Cardiac septum (tissue), 1 donor: ENCODE measurements around the gene NTRK2. TPM values are rescaled to one million over a fixed set of nuclear protein-coding genes. Genes with fewer than 3 reads are reported as not detected.

Experiments used
- DNase-seq: peaks from one replicate; pipeline ENCODE4 v3.0.0-alpha.2; 2020; ENCODE audit warnings: low spot score
- intact Hi-C: fragments of 100-400 bp; cut with DNase I; formaldehyde crosslinking; loops from one replicate; pipeline ENCODE4 v1.14.0; 2022
- total RNA-seq: library from RNA; stranded (reverse); fragmentation: NEBNext Ultra II Directional; extraction: Animal tissue kit (Norgen Biotek cat#: 25700); gene quantifications from one replicate; pipeline ENCODE4 v1.2.1, GENCODE V29; 2021
- donor health status: DM: no; HTN: no; CAD: no.

The NTRK2 gene
- total RNA-seq, 1 donor from 2014 or later, result 3.7 TPM

DNA sequence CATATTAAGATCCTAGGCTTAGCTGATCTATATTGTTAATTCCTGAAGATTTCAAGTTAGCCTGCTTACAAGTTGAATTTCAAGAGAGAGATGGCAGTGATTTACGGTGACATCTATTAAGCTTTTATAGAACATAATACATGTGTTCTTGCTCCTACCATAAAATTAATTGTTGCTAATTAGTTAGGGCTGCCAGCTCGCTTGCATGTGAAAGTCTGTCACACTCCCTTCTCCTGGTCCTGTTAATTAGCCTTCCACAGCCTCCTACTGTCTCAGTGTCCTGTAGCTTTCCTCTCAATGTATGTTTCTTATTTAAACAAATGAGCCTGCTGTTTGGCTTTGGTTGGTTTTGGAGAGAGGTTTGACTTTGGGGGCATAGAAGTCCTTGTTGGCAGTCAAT is 247.2 kb downstream of the NTRK2 start:
- no peak for DNase-seq
- intact Hi-C loops, result no loop called here

DNA sequence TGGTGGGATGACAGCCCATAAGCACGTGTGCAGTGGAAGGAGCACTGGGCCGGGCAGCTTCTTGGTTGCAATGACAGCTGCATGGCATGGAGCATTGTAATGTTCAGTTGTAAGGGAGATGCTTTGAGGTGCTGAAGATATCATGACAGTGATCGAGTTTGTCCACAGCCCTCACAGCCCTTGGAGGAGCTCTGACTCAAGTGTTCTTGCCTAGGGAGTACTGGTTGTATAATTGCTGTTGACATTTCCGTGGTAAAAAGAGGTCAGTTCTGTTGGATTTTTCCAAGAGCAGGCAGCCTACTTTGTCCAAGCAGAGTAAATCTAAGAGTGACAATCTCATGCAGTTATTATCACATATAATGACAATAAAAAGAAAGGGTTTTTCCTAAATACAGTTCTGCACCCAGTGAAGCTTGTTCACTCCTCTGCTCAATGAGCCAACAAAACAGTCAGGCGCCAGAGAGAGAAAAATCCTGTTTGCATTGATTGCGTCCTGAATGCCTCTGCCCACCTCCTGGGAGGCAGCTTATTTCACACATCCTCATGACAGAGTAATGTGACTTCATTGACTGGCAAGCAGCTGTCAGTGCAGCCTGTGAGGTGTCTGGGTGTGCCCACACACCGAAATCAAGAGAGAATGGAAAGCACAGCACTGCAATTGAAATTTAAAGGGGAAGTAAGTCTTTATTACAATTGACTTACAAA is 248.0 kb downstream of the NTRK2 start:
- DNase-seq, result no peak
- intact Hi-C loops, result no loop called here

DNA sequence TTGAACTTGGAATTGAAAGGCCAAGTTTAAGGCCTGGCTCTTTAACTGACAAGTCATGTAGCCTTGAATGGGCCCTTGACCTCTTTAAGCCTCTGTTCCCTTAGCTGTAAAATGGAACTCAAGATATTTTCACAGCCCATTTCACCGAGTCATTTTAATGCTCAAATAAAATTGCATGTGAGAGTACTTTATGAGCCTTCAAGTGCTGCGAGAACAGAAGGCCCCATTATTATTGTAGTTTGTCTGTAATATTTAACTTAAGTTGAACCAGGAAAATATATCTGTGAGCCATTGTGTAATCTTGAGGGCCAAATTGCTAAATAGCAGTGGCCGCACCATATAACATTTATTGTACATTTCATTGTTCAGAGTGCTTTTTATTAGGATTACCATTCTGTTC is 249.9 kb downstream of the NTRK2 start:
- no peak for DNase-seq
- intact Hi-C loops, result no loop called here

DNA sequence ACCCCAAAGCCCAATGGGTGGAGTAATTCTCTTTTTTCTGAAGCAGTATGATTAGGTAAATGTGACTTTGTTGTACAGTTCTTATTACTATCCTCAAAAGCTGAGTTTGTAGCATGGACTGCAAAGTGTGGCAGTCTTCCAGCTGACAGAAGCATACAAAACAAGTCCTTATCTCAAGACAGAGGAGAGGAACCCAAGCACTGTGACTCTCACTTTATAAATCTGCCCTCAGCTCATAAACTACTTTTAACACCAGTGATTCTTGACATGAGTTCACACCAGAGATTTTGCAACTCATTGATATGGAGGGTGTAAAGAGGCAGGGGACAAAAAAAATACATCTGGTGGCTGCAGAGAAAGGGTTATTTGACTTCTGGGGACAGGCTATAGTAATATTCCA is 251.6 kb downstream of the NTRK2 start:
- intact Hi-C loops, result no loop called here
- DNase-seq, result no peak

DNA sequence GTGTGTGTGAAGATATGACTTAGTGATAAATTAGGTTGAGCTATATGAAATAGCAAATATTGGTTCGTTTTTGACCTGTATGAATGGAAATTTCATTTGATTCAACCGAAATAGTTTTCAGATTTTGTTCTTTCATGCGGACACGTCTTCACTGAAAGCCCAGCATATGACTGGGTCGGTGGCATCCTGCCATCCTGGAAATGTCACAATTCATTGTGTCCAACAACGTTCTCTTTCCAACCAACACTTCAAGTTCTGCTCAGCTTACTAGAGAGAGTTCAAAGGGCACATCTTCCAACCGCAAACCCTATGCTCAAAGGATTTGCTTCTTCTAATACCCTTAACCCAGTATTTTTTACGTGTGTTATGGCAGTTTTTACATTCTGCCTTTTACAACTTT is 252.5 kb downstream of the NTRK2 start:
- intact Hi-C loops, result no loop called here

DNA sequence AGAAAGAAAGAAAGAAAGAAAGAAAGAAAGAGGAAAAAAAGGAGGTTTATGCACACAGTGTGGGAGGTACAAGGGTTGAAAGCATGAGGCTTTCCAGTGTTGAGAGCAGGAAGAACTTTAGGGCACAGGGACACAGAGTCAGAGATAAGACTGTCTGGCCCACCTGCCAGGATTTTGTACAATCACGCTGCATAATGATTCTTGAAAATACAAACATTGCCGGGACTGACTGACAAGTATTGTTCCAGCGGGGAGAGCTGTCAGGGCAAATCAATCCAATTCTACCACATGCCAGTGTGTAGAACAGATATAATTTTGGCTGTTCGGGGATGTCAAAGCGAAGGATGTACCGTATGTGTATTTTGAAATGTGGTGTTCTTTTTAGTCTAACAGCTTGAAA is 254.7 kb downstream of the NTRK2 start:
- intact Hi-C loops, result no loop called here

More for the DNA sequence above, 252.5 kb downstream of the NTRK2 start:
- DNase-seq, result no peak

DNA sequence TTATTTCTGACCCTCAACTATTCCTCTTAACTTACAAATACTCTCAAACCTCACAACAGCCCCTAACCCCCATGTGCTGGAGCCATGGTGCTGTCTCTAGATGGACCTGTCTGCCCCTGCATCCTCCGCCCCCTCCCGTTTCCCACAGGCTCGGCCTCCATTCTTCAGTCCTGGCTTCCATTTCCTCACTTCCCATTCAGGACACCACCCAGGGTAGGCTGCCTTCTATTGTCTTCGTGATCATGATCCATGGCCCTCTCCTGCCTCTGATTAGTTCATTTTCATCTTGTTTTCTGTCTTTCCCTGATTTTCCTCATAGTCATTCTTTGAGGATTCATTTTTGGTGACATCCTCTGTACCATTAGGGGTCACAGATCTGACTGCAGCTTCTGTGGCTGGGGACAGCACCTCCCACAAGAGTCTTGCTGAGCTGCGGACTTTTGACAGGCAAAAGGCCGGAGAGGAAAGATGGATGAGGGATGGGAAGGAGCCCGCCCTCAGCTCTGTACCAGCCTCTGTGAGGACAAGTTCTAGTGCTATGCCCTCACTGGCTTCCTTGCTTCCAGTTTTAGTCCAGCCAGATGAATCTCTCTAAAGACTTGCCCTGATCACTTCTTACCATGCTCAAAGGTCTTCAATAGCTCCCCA is 255.8 kb downstream of the NTRK2 start:
- intact Hi-C loops, result no loop called here
- no peak for DNase-seq

More for the DNA sequence above, 254.7 kb downstream of the NTRK2 start:
- DNase-seq, result no peak

DNA sequence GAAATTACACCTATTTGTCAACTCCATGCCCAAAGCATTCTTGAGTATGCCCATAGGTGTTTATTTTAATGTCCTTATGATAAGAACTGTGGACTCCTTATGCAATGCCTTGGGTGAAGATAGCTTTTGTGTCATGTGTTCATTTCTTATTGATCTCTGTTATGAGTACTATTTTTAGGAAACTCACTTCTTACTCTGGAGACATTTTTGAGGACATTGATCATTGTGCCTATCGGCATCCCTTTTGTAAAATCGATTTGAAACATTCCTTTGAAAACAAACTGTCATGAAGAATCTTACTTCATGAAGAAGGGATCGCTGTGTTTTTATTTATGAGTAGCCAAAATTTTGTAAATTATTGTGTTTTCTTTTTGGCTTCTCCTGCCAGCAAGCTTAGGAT is 257.3 kb downstream of the NTRK2 start:
- no peak for DNase-seq
- intact Hi-C loops, result no loop called here

DNA sequence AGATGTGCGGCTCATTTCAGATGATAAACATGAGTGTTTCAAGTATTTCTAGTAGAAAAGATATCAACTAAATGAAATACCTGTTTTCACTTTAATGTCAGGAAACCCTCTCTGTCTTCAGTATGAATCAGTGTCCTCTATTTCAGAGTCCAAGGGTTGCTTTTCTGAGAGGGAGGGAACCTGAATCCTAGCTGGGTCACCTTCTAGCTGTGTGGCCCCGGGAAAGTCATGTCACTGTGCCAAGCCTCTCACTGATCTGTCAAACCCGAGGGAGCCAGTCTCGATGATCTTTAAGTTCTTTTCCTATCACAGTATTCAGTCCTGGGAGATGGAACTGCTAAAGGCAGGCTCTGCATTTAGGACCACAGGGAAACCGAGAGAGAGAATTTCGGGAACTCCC is 258.9 kb downstream of the NTRK2 start:
- no peak for DNase-seq
- intact Hi-C loops, result no loop called here

DNA sequence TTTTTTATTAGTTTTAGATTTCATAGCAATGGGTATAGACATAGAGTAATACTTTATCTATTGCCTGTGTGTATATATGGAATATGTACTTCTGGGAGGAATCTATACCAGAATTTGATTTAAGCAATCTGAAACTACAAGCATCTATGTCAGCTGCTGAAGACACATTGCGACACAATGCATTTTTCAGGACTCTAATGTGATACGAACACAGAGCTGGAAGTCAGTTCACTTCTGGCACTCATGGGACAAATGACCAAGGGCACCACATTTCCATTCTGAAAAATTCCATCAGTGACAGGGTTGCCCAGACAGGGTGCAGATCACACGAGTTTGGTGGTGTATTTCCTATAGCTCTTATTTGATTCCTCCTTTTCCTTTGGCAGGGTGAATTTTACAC is 259.5 kb downstream of the NTRK2 start:
- no peak for DNase-seq
- intact Hi-C loops, result no loop called here

DNA sequence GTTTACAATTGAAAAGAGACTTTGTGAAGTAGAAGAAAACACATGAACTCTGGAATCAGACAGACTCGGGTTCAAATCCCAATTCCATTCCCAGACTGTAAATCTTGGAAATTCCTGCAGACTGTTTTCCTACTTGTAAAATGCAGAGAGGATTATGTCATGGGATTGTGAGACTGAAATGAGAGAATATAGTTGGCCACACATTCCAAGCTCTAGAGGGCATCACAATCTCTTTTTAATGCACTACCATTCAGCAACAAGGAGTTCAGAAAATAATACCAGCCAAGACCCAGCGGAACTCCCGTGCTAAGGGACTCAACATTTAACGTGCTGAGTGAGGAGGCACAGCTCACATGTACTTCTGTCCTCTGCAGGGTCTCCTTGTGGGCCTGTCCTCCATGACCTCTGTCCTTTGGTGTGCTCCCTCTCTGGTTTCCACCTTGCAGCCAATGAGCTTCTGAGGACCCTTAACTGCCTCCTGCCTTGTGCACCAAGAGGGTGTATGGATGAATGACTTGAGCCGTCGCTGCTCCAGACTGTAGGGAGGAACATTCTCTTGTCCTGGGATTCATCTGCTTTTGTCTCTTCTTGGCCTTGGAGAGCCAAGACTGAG is 263.5 kb downstream of the NTRK2 start:
- DNase-seq, result no peak
- intact Hi-C loops, result no loop called here

DNA sequence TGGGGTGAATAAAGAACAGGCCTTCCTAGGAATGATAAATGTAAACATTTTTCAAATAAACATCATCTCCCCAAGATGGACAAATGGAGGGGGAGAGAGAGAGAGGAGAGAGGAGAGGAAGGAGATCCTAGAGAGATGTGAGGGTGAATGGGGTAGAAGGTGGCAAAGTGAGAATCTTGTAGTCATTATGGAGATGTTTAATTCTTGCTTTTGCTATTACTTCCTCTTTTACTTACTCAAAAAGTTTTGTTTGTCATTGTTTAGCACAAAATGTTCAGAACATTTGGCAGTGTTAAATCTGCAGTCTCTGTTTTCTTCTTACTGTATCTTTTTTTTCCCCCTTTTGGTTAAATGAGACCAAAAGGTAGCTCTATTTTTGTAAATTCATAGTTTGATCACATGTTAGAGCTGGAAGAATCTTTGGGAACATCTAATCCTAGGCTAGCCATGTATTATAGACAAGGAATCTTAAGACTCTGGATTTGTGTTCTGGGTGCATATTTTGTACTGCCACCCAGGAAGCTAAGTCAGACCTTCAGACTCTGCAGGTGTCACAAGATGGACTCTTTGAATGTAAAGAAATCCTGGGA is 266.1 kb downstream of the NTRK2 start:
- DNase-seq, result no peak
- intact Hi-C loops, result no loop called here

DNA sequence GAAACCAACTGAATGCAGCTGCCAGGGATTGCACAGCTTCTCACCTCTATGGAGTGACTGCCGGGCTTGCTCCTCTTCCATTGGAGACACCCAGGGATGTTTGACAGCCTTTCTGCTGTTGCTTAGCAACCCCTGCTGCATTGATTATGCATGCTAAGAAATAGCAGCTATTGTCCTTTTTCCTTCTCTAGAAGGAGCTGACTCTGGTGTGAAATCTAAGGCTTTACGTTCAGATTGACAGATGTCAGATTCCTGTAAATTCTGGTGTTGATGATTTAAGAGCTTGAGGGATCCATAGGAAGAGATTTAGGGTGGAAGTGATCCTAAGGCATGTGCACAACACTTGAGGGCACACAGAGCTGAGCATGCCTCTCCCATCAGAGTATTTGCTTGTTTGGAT is 267.7 kb downstream of the NTRK2 start:
- intact Hi-C loops, result no loop called here
- DNase-seq, result no peak

DNA sequence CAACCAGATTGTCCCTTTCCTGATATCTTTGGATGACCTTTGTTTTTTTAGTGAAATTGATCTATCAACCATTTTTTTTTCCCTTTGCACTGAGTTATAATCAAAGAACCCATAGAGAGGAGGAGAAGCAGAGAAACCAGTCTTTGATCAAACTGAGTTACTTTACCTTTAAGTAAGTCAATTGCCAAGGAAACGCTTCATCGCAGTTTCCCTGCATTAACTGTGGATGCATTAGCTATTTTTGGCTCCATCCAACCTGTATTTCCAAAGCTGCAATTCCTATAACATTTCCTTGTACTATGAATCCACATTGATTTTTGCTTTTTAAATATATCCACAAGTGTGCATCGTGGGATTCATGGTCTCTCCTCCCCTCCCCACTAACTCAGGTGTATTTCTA is 268.1 kb downstream of the NTRK2 start:
- intact Hi-C loops, result no loop called here
- DNase-seq, result no peak

DNA sequence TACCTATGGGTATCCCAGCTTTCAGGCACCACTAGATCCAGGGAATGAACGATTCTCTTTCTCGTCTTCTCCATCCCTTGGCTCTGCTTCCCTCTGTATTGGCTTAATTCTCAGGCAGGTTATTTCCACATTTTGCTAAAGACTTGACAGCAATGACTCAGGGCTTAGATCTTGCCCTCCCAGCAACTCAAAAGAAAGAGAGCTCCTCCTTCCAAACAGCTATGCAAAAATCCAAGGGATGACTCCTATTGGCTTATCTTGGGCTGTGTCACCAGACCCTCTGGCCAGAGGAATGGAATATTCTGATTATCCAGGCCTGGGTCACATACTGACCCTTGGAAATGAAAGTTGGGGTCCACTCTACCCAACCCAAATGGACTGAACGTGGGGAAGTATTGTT is 270.2 kb downstream of the NTRK2 start:
- intact Hi-C loops, result no loop called here
- DNase-seq, result no peak

DNA sequence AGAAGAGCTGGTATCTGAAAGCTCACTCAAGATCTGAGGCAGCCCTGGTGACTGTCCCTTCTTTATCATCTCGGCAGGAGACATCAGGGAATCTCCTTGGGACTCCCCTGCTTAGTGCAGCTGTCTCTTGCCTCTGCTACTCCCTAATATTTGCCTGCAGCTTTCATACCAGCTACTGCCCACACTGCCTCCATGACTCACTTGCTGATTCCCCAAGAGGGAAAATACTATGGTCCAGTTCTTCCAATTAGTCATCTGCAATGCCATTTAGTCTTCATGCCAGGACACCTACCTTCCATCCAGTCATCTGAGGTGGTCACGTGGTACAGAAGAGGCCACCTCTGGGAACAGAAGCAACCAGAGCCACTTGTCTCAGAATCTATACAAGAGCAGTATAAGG is 270.8 kb downstream of the NTRK2 start:
- DNase-seq, result no peak
- intact Hi-C loops, result no loop called here

DNA sequence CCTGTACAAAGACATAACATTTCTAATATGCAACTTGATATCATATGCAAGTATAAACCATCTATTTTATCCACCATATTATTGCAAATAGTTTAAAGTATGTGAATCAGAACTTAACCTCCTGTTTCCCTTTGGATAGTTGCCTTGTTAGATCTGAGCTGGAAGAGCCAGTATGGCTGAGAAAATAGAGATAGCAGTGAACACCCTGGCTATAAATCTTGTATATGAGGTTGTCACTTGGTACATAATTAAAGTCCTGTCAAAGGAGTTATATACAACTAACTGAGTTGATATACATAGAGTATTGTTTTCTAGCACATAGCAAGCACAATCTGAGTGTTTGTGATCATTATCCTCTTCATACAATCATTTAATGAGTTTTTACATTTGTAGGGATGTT is 272.3 kb downstream of the NTRK2 start:
- intact Hi-C loops, result no loop called here
- no peak for DNase-seq

DNA sequence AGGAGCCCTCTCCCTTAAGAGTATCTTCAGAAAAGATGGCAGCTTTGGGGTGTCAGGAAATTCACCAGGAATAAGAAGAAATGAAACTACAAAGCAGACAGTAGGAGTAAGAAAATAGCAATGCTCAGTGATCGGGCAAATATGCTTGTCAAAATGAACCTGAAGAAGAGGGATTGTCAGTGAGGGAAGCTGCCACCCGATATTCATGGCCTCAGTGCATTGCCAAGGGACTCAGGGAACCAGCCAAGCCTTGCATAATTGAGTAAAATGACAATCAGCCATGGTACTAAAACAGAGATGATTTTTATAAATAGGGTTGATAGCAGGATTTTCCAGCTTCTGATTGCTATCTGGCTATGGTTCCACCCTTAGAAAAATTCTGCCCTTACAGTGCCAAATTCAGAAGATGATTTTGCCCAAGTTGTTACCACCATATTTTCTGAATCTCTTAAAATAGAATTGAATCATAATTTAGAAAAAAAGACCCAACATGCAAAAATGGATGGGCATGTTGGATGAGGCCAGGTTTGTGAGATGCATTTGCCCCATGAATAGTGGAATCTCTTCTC is 274.0 kb downstream of the NTRK2 start:
- intact Hi-C loops, result no loop called here
- no peak for DNase-seq

DNA sequence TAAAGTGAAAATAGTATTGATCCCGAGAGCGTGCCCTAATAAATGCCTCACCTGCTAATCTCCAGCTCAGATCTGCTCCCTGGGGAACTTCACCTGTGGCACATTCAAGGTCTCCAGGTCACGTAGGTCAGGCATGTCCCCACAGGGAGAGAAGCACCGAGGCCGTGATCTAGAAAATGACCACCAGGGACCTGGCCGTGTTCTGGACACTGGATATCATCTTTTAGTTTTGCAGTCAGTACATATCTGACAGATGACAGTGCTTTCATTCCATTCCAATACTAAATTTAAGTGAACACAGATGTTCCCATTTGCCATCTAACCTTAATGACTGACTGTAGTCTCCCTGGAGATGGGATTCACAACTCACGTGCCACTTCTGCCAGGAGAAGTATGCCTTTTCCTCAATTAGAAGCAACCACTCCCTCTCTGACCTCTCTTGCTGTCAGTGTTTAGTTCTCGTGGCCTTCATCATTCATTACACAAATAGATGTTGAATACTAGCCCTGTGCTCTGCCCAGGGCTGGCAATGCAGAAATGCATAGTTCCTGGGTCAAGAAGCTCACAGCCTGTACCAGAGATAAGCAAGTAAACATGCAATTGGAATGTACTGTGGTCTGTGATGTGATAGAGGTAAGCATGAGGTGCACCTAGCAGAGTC is 276.5 kb downstream of the NTRK2 start:
- DNase-seq, result no peak
- intact Hi-C loops, result no loop called here

DNA sequence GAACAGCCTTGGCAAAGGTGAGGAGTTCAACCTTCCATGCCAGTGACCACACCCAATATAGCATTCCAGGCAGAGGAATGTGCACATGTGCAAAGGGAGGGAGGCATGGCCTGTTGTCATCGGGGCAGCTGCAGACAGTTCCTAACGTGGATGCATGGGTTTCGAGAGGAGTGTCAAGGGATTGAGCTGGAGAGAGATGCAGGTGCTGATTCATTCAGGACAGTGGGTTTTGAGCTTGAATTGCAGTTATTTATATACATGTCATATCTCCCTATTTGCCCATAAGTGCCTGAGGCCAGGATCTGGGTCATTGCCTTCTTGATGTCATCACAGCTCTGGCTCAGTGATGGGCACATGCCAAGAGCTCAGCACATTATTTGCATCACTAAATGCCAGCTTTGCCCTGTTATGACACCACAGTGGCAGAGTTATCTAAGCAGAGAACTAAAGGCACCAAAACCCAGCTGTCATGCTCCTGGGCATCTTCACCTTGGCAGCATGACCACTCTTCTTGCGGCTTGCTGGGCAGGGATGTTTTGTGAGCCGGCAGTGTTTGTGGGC is 278.0 kb downstream of the NTRK2 start:
- intact Hi-C loops, result no loop called here
- no peak for DNase-seq
